ENCODE data around the gene CPOX. TPM values are rescaled to one million over a fixed set of nuclear protein-coding genes. Genes with fewer than 3 reads are reported as not detected.

CPOX gene
- total and polyA plus RNA-seq, 2 donors = 17.2 to 28.6 TPM

DNA sequence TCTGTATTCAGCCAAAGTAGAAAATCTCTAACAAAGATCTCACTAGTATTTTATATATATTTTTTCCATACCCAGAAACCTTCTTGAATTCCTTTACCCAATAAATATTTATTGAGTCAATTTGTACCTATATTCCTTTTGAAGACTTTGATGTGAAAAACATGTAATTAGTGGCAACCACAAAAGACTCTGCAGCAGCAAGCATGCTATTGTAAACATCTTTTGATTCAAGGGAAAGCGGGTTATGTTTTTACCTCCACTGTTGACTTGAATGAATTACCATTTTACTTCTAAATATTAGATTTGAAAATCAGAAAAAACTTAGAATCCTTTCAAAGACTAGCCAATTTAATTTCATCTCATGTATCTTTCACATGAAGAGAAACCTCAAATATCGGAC lies 59.2 kb downstream of the CPOX start:
- no peak for DNase-seq (ENCODE audit: low read depth in 6 of 9, low spot score in 9 of 9)
- H3K36me3 ChIP-seq (ENCODE audit: control insufficient read depth in 2 of 2, insufficient read depth in 2 of 2, low read length in 1 of 2) = no peaks in the 10 kb centered on the region
- H3K9me3 ChIP-seq (ENCODE audit: control insufficient read depth in 2 of 2, insufficient read depth in 1 of 2, low read length in 1 of 2) = no peaks in the 10 kb centered on the region
- H3K27me3 ChIP-seq (ENCODE audit: control insufficient read depth in 2 of 2, insufficient read depth in 1 of 2, low read length in 1 of 2) = no peaks in the 10 kb centered on the region
- no peaks in the 10 kb centered on the region for H3K4me1 ChIP-seq (ENCODE audit: control insufficient read depth in 2 of 2, insufficient read depth in 2 of 2, low read length in 2 of 2)
- H3K4me3 ChIP-seq (ENCODE audit: low read length in 2 of 2) = no peak overlapping the region
- H3K27ac ChIP-seq (ENCODE audit: low read depth in 1 of 2, low read length in 1 of 2) = no peak overlapping the region
- WGBS = 98% methylated on average over 2 of the region's 2 CpGs

- no peak overlapping the region for H3K4me3 ChIP-seq (ENCODE audit: low read length in 2 of 2)
- H3K27ac ChIP-seq (ENCODE audit: low read depth in 1 of 2, low read length in 1 of 2) = no peak overlapping the region
Measured at GRCh38 chr3:98532709-98533571, 60.5 kb downstream of the CPOX start.

DNA sequence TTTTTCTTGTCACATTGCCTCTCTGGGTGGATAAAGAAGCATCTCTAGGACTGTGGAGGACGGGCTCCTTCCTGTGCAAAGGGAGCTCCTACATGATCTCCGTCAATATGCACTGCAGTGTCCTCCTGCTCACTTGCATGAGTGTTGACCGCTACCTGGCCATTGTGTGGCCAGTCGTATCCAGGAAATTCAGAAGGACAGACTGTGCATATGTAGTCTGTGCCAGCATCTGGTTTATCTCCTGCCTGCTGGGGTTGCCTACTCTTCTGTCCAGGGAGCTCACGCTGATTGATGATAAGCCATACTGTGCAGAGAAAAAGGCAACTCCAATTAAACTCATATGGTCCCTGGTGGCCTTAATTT lies 61.2 kb downstream of the CPOX start:
- no peaks in the 10 kb centered on the region for H3K36me3 ChIP-seq (ENCODE audit: control insufficient read depth in 2 of 2, insufficient read depth in 2 of 2, low read length in 1 of 2)
- H3K27me3 ChIP-seq (ENCODE audit: control insufficient read depth in 2 of 2, insufficient read depth in 1 of 2, low read length in 1 of 2) = no peaks in the 10 kb centered on the region
- no peaks in the 10 kb centered on the region for H3K9me3 ChIP-seq (ENCODE audit: control insufficient read depth in 2 of 2, insufficient read depth in 1 of 2, low read length in 1 of 2)
- no peak for DNase-seq (ENCODE audit: low read depth in 6 of 9, low spot score in 9 of 9)
- WGBS = 95% methylated on average over 5 of the region's 5 CpGs
- H3K4me3 ChIP-seq (ENCODE audit: low read length in 2 of 2) = no peak overlapping the region
- no peak overlapping the region for H3K27ac ChIP-seq (ENCODE audit: low read depth in 1 of 2, low read length in 1 of 2)
- H3K4me1 ChIP-seq (ENCODE audit: control insufficient read depth in 2 of 2, insufficient read depth in 2 of 2, low read length in 2 of 2) = no peaks in the 10 kb centered on the region

More at GRCh38 chr3:98532709-98533571, 60.5 kb downstream of the CPOX start:
- no peak for DNase-seq (ENCODE audit: low read depth in 6 of 9, low spot score in 9 of 9)
- H3K27me3 ChIP-seq (ENCODE audit: control insufficient read depth in 2 of 2, insufficient read depth in 1 of 2, low read length in 1 of 2) = no peaks in the 10 kb centered on the region
- no peaks in the 10 kb centered on the region for H3K9me3 ChIP-seq (ENCODE audit: control insufficient read depth in 2 of 2, insufficient read depth in 1 of 2, low read length in 1 of 2)
- H3K36me3 ChIP-seq (ENCODE audit: control insufficient read depth in 2 of 2, insufficient read depth in 2 of 2, low read length in 1 of 2) = no peaks in the 10 kb centered on the region
- H3K4me1 ChIP-seq (ENCODE audit: control insufficient read depth in 2 of 2, insufficient read depth in 2 of 2, low read length in 2 of 2) = no peaks in the 10 kb centered on the region
- 98% methylated on average over 6 of the region's 6 CpGs for WGBS

- Histone ChIP-seq H3K36me3 (ENCODE audit: control insufficient read depth in 2 of 2, insufficient read depth in 2 of 2, low read length in 1 of 2) (no peaks in the 10 kb centered on the region), H3K4me3 (ENCODE audit: low read length in 2 of 2) (no peak within 1 kb of the TSS), H3K9me3 (ENCODE audit: control insufficient read depth in 2 of 2, insufficient read depth in 1 of 2, low read length in 1 of 2) (no peaks in the 10 kb centered on the region), H3K27me3 (ENCODE audit: control insufficient read depth in 2 of 2, insufficient read depth in 1 of 2, low read length in 1 of 2) (no peaks in the 10 kb centered on the region), H3K27ac (ENCODE audit: low read depth in 1 of 2, low read length in 1 of 2) (no peak within 1 kb of the TSS), H3K4me1 (ENCODE audit: control insufficient read depth in 2 of 2, insufficient read depth in 2 of 2, low read length in 2 of 2) (no peaks in the 10 kb centered on the region)
- 86% methylated on average over 7 of the region's 7 CpGs for WGBS
- DNase-seq (ENCODE audit: low read depth in 6 of 9, low spot score in 9 of 9) = no peak
Measured at GRCh38 chr3:98531622-98532274, 61.7 kb downstream of the CPOX start, which contains the start of gene GPR15. Gene GPR15 (plus strand): TSS chr3:98531978. CDS start chr3:98532034, 56 bp downstream.

DNA sequence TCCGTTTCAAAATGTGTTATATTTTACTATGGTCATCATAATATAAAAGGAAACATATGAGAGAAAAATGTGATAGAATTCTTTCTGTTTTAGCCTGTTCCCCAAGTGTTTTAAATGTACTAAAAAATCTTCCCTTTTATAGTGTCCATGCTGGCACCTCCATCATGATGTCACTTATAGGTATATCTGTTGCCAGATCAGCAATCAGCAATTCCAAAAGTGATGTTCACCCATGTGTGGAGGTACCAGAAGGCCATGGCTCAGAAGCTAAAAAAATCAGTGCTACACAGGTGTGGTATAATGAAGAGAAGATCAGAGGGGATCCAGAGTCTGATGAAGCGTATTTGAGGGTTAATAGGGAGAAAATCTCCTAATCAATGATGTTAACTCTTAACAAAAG lies 62.7 kb downstream of the CPOX start:
- H3K27ac ChIP-seq (ENCODE audit: low read depth in 1 of 2, low read length in 1 of 2) = no peak overlapping the region
- no peaks in the 10 kb centered on the region for H3K4me1 ChIP-seq (ENCODE audit: control insufficient read depth in 2 of 2, insufficient read depth in 2 of 2, low read length in 2 of 2)
- DNase-seq (ENCODE audit: low read depth in 6 of 9, low spot score in 9 of 9) = no peak
- 97% methylated on average over 2 of the region's 2 CpGs for WGBS
- H3K4me3 ChIP-seq (ENCODE audit: low read length in 2 of 2) = no peak overlapping the region
- no peaks in the 10 kb centered on the region for H3K9me3 ChIP-seq (ENCODE audit: control insufficient read depth in 2 of 2, insufficient read depth in 1 of 2, low read length in 1 of 2)
- no peaks in the 10 kb centered on the region for H3K27me3 ChIP-seq (ENCODE audit: control insufficient read depth in 2 of 2, insufficient read depth in 1 of 2, low read length in 1 of 2)
- no peaks in the 10 kb centered on the region for H3K36me3 ChIP-seq (ENCODE audit: control insufficient read depth in 2 of 2, insufficient read depth in 2 of 2, low read length in 1 of 2)

DNA sequence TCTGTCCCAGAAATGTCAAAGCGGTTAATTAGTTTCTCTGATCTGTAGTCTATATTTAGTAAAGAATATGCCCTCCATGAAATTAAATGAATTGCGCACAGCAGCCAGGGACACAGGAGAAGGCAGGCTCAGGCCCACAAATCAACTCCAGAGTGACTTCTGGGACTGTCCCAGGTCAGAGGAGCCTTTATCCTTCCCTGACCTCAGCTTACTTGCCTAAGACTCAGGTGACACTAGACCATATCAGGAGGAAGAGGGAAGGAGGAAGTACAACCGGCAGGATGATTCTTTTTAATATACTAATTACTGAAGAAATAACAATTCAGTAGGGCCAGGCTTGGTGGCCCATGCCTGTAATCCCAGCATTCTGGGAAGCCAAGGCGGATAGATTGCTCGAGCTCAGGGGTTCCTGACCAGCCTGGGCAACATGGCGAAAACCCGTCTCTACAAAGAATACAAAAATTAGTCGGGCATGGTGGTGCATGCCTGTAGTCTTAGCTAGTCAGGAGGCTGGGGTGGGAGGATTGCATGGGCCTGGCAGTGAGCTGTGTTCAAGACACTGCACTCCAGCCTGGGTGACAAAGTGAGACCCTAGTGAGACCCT lies 63.5 kb downstream of the CPOX start:
- H3K27ac ChIP-seq (ENCODE audit: low read depth in 1 of 2, low read length in 1 of 2) = no peak overlapping the region
- H3K4me3 ChIP-seq (ENCODE audit: low read length in 2 of 2) = no peak overlapping the region
- WGBS = 89% methylated on average over 8 of the region's 8 CpGs
- H3K36me3 ChIP-seq (ENCODE audit: control insufficient read depth in 2 of 2, insufficient read depth in 2 of 2, low read length in 1 of 2) = no peaks in the 10 kb centered on the region
- H3K27me3 ChIP-seq (ENCODE audit: control insufficient read depth in 2 of 2, insufficient read depth in 1 of 2, low read length in 1 of 2) = no peaks in the 10 kb centered on the region
- H3K9me3 ChIP-seq (ENCODE audit: control insufficient read depth in 2 of 2, insufficient read depth in 1 of 2, low read length in 1 of 2) = no peaks in the 10 kb centered on the region
- no peak for DNase-seq (ENCODE audit: low read depth in 6 of 9, low spot score in 9 of 9)
- H3K4me1 ChIP-seq (ENCODE audit: control insufficient read depth in 2 of 2, insufficient read depth in 2 of 2, low read length in 2 of 2) = no peaks in the 10 kb centered on the region

Other genes with a start within 250 kb of the CPOX start
- not detected for gene OR5K4, start 239.8 kb downstream of the CPOX start, total RNA-seq
- not detected for gene OR5K4, start 239.8 kb downstream of the CPOX start, polyA plus RNA-seq
- gene OR5K3, start 202.9 kb downstream of the CPOX start, total RNA-seq = not detected
- gene OR5K3, start 202.9 kb downstream of the CPOX start, polyA plus RNA-seq = not detected
- not detected for gene OR5K1, start 130.4 kb downstream of the CPOX start, total RNA-seq
- 0.02 TPM for gene OR5K1, start 130.4 kb downstream of the CPOX start, polyA plus RNA-seq
- gene OR5K2, start 95.9 kb downstream of the CPOX start, total RNA-seq = not detected
- gene OR5K2, start 95.9 kb downstream of the CPOX start, polyA plus RNA-seq = not detected
- 65.2 TPM for gene CLDND1, start 70.7 kb downstream of the CPOX start, total RNA-seq
- gene CLDND1, start 70.7 kb downstream of the CPOX start, polyA plus RNA-seq = 60.1 TPM
- 0.47 TPM for gene GPR15, start 61.6 kb downstream of the CPOX start, total RNA-seq
- 1.0 TPM for gene GPR15, start 61.6 kb downstream of the CPOX start, polyA plus RNA-seq
- gene ST3GAL6, start 169.7 kb upstream of the CPOX start, total RNA-seq = 16.8 TPM
- gene ST3GAL6, start 169.7 kb upstream of the CPOX start, polyA plus RNA-seq = 29.4 TPM